Coronary artery (tissue), 2 donors: Measurements from ENCODE around the gene COMTD1.
"Not testable (repeated sequence)": the region's sequence is repeated elsewhere in the genome, so short reads cannot be mapped to it uniquely, and the experiment has no call there.

Source experiments
- DNase-seq: peaks from one replicate; pipeline ENCODE4 v3.0.0-alpha.2; 2017; ENCODE audit warnings: low spot score
- H3K27ac ChIP-seq, 2 donors: fragments of 200-600 bp; sonication (generic); one replicate each; pipeline ENCODE4 v1.5.1; 2016 to 2019
- H3K4me3 ChIP-seq: fragments of 200-600 bp; sonication (generic); 2 replicates; pipeline ENCODE4 v1.5.1; 2016; ENCODE audit warnings: mild to moderate bottlenecking, moderate library complexity
- TF ChIP-seq, protein P1 (sequence below): fragments of 200-600 bp; sonication (generic); IDR thresholded peaks from one replicate; pipeline ENCODE4 v1.5.1; 2019; ENCODE audit warnings: antibody characterized with exemption

The COMTD1 gene

DNA sequence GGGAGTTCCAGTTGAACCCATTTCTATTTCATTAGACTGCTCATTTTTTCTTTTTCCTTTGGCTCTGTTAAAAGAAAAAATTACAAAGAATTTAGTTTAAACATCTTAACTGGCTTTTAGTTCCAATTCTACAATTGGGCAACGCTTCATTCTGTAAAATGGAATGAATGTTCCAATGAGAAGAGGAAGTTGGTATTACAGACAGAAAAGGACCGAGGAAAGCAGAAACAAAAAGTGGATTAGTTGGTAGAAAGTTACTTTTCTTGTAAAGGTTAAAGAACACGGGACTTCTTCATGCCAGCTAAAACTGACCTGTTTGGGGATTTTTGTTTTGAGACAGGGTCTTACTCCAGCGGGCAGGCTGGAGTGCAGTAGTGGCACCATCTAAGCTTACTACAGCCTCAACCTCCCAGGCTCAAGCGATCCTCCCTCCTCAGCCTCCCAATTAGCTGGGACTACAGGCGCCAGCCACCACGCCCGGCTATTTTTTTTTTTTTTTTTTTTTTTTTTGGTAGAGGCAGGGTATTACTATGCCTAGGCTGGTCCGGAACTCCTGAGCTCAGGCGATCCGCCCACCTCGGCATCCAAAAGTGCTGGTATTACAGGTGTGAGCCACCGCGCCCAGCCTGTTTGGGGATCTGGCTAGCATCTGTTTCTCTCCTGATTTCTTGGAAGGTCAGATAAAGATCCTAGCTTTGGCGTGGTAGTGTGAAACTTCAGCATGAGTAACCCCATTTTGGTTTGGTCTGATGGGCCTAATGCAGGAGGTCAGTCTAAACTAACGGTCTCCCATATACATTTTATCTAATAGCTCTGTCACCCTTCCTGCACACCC lies 26.5 kb downstream of the COMTD1 start:
- Histone ChIP-seq H3K27ac (peak overlapping the region; percentile 96 to 100), H3K4me3 (peak overlapping the region; percentile 89)
- TF ChIP-seq, protein P1, sequence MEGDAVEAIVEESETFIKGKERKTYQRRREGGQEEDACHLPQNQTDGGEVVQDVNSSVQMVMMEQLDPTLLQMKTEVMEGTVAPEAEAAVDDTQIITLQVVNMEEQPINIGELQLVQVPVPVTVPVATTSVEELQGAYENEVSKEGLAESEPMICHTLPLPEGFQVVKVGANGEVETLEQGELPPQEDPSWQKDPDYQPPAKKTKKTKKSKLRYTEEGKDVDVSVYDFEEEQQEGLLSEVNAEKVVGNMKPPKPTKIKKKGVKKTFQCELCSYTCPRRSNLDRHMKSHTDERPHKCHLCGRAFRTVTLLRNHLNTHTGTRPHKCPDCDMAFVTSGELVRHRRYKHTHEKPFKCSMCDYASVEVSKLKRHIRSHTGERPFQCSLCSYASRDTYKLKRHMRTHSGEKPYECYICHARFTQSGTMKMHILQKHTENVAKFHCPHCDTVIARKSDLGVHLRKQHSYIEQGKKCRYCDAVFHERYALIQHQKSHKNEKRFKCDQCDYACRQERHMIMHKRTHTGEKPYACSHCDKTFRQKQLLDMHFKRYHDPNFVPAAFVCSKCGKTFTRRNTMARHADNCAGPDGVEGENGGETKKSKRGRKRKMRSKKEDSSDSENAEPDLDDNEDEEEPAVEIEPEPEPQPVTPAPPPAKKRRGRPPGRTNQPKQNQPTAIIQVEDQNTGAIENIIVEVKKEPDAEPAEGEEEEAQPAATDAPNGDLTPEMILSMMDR = no peak
- DNase-seq = no peak

DNA sequence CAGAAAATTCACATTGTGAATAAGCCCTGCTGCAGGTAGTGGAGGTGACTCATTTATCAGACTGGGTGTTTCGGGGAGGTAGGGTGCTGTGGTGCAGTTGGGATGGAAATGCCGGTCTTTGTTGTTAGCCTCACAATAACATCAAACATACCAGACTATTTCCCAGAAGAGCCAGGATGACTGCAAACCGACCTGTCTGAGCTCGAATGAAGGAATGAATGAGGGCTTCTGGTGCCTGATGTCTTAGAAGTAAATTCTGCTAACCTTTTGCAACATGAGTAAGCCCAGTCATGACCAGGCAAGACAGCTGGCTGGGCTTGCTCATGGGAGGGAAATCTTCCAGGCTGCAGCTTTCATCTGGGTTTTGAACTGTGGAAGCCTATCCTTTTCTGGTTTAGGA lies 27.6 kb downstream of the COMTD1 start:
- TF ChIP-seq, protein P1 = no peak
- Histone ChIP-seq H3K27ac (no peak overlapping the region), H3K4me3 (no peak overlapping the region)
- no peak for DNase-seq

DNA sequence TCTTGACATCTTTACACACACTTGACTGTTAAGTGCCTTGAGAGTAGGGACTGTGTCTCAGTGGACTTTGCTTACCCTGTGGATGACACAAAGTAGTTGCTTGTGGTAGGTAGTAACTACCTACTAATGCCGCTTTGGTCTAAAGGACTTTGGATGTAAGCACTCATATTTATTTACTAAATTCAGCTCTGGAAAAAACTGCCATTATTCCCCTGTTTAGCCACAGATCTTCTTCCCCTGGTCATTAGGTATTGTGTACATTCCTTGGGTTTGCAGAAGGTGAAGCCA lies 28.0 kb downstream of the COMTD1 start:
- DNase-seq = no peak
- TF ChIP-seq, protein P1 = no peak
- H3K27ac ChIP-seq = no peak overlapping the region
- no peak overlapping the region for H3K4me3 ChIP-seq

DNA sequence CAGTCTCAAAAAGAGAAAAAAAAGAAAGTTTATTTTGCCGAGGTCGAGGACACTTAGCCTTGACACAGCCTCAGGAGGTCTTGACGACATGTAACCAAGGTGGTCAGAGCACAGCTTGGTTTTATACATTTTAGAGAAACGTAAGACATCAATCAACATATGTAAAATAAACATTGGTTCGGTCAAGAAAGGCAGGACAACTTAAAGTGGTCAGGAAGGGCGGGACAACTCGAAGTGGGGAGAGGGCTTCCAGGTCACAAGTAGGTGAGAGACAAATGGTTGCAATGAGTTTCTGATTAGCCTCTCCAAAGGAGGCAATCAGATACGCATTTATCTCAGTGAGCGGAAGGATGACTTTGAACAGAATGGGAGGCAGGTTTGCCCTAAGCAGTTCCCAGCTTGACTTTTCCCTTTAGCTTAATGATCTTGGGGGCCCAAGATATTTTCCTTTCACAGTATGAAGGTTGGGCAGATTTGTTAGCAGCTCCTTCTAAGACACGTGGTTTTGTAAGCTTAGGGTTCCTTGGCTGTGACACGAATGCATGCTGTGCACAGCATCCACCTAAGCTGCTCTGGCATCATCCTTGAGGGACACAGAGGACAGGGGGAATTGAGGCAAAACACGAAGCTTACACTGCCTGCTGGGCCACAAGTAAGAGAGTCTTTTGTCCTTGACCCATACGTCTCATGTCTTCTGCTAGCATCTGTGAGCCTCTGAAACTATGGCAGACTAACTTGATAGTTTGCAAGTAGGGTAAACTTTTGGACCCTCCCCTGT lies 28.5 kb downstream of the COMTD1 start:
- no peak overlapping the region for H3K4me3 ChIP-seq
- no peak overlapping the region for H3K27ac ChIP-seq
- no peak for DNase-seq
- TF ChIP-seq, protein P1 = no peak

DNA sequence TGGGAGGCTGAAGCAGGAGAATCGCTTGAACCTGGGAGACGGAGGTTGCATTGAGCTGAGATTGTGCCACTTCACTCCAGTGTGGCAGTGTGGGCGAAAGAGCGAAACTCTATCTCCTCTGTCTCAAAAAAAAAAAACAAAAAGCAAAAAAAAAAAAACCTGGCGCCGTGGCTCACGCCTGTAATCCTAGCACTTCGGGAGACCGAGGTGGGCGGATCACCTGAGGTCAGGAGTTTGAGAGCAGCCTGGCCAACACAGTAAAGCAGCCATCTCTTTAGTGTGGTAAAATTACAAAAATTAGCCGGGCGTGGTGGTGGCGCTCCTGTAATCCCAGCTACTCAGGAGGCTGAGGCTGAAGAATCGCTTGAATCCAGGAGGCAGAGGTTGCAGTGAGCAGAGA lies 29.1 kb downstream of the COMTD1 start:
- not testable (repeated sequence) for H3K4me3 ChIP-seq, DNase-seq, H3K27ac ChIP-seq

DNA sequence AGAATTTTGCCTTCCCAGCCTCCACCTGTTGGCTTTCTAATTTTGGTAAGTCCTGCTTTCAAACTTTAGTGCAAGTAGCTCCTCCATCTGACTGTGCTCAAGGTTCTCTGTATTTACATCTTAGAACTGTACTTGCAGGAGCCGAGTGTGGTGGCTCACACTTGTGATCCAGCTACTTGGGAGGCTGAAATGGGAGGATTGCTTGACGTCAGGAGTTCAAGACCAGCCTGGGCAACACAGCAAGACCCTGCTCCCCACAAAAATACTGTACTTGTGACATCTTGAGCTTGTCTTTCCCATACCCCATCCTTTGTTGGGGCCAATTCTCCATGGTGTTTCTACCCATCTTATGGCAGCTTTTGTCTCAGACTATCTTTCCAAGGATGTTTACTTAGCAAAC lies 29.8 kb downstream of the COMTD1 start:
- TF ChIP-seq, protein P1 = no peak
- Histone ChIP-seq H3K27ac (no peak overlapping the region), H3K4me3 (no peak overlapping the region)
- no peak for DNase-seq

DNA sequence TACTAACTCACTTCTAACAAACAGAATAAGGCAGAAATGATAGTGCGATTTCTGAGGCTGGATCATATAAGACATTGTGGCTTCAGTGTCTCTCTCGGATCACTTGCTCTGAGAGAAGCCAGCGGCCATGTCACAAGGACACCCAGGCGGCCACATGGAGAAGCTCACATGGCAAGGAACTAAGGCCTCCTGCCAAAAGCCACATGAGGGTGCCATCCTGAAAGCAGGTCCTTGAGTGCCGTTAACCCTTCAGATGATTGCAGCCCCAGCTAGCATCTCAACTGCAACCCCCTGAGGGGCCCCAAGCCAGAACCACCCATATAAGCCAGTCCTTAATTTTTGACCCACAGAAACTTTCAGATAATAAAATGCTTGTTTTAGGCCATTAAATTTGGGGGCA lies 32.0 kb downstream of the COMTD1 start:
- Histone ChIP-seq H3K4me3 (no peak overlapping the region), H3K27ac (no peak overlapping the region)
- TF ChIP-seq, protein P1 = no peak
- no peak for DNase-seq

DNA sequence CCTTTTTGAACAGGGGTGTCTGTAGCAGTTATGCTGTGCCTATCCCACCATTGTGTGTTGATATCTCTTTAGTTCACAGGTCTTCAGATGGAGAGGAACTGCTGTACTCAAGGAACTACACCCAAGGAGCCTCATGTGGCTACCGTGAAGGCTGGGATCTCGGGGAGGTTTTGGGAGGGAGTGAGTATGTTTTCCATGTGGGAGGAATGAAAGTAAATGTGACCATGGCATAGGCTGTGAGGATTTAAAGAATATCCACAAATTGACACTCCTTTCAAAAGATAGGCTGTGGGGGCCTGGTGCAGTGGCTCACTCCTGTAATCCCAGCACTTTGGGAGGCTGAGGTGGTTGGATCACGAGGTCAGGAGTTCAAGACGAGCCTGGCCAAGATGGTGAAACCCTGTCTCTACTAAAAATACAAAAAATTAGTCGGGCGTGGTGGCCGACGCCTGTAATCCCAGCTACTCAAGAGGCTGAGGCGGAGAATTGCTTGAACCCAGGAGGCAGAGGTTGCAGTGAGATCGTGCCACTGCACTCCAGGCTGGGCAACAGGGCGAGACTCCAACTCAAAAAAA lies 32.6 kb downstream of the COMTD1 start:
- H3K27ac ChIP-seq = peak overlapping the region; percentile 57 to 75
- H3K4me3 ChIP-seq, DNase-seq: not testable (repeated sequence)
